Endothelial cell (in vitro differentiated cells): ENCODE measurements around the gene TCF20. TPM values are rescaled to one million over a fixed set of nuclear protein-coding genes. Genes with fewer than 3 reads are reported as not detected.

Experiments used
- DNase-seq: peaks from one replicate; pipeline ENCODE4 v3.0.0; 2021; ENCODE audit warnings: low spot score
- H3K27ac Mint-ChIP-seq: one replicate; pipeline ENCODE4 v1.8.0; 2021; ENCODE audit warnings: mixed read lengths, inconsistent platforms; ENCODE audit not compliant: unreplicated experiment
- H3K27me3 Mint-ChIP-seq: one replicate; pipeline ENCODE4 v1.8.0; 2021; ENCODE audit warnings: mild to moderate bottlenecking, moderate library complexity, mixed read lengths, inconsistent platforms; ENCODE audit not compliant: unreplicated experiment
- H3K36me3 Mint-ChIP-seq: one replicate; pipeline ENCODE4 v1.8.0; 2021; ENCODE audit warnings: mild to moderate bottlenecking, low read depth, mixed read lengths, inconsistent platforms; ENCODE audit not compliant: unreplicated experiment
- H3K4me1 Mint-ChIP-seq: one replicate; pipeline ENCODE4 v1.8.0; 2021; ENCODE audit warnings: mild to moderate bottlenecking, mixed read lengths, inconsistent platforms; ENCODE audit not compliant: unreplicated experiment
- H3K4me3 Mint-ChIP-seq: one replicate; pipeline ENCODE4 v1.8.0; 2021; ENCODE audit warnings: mild to moderate bottlenecking, mixed read lengths, inconsistent platforms; ENCODE audit not compliant: unreplicated experiment
- H3K9me3 Mint-ChIP-seq: one replicate; pipeline ENCODE4 v1.8.0; 2021; ENCODE audit warnings: mixed read lengths, inconsistent platforms; ENCODE audit not compliant: unreplicated experiment
- CTCF ChIP-seq: fragments of 200-600 bp; sonication (generic); IDR thresholded peaks from one replicate; pipeline ENCODE4 v1.5.0; 2021; ENCODE audit warnings: antibody characterized with exemption; ENCODE audit not compliant: unreplicated experiment
- total RNA-seq: library from RNA; stranded (reverse); fragmentation: NEBNext Ultra II Directional; extraction: Animal tissue kit (Norgen Biotek cat#: 25700); gene quantifications from one replicate; pipeline ENCODE4 v1.2.1, GENCODE V29; 2021; ENCODE audit not compliant: unreplicated experiment

TCF20 gene
- total RNA-seq, 1 donor from 2014 or later: 63.6 TPM

GRCh38 chr22:42289671-42290541 is 19.5 kb upstream of the TCF20 start:
- H3K27me3 Mint-ChIP-seq: peaks cover 7% of the 10 kb centered on the region
- DNase-seq: no peak
- no peaks in the 10 kb centered on the region for H3K36me3 Mint-ChIP-seq
- H3K9me3 Mint-ChIP-seq: no peaks in the 10 kb centered on the region
- no peak for TF ChIP-seq CTCF
- peaks cover 4% of the 10 kb centered on the region for H3K4me1 Mint-ChIP-seq
- no peak overlapping the region for H3K4me3 Mint-ChIP-seq
- no peak overlapping the region for H3K27ac Mint-ChIP-seq

GRCh38 chr22:42288791-42289190 is 18.3 kb upstream of the TCF20 start:
- H3K4me1 Mint-ChIP-seq: no peaks in the 10 kb centered on the region
- no peak overlapping the region for H3K27ac Mint-ChIP-seq

GRCh38 chr22:42287174-42287890 is 16.9 kb upstream of the TCF20 start:
- H3K27ac Mint-ChIP-seq: no peak overlapping the region
- no peaks in the 10 kb centered on the region for H3K36me3 Mint-ChIP-seq
- H3K9me3 Mint-ChIP-seq: no peaks in the 10 kb centered on the region
- H3K4me3 Mint-ChIP-seq: no peak overlapping the region
- TF ChIP-seq CTCF: no peak
- peaks cover 14% of the 10 kb centered on the region for H3K27me3 Mint-ChIP-seq
- peaks cover 3% of the 10 kb centered on the region for H3K4me1 Mint-ChIP-seq
- DNase-seq: no peak

More at GRCh38 chr22:42288791-42289190, 18.3 kb upstream of the TCF20 start:
- no peaks in the 10 kb centered on the region for H3K36me3 Mint-ChIP-seq
- H3K4me3 Mint-ChIP-seq: no peak overlapping the region
- DNase-seq: no peak
- no peaks in the 10 kb centered on the region for H3K9me3 Mint-ChIP-seq
- peaks cover 10% of the 10 kb centered on the region for H3K27me3 Mint-ChIP-seq
- no peak for TF ChIP-seq CTCF

- H3K4me3 Mint-ChIP-seq: no peak overlapping the region
- no peaks in the 10 kb centered on the region for H3K9me3 Mint-ChIP-seq
- H3K27ac Mint-ChIP-seq: no peak overlapping the region
- no peaks in the 10 kb centered on the region for H3K36me3 Mint-ChIP-seq
- H3K4me1 Mint-ChIP-seq: peaks cover 3% of the 10 kb centered on the region
- no peak for TF ChIP-seq CTCF
- H3K27me3 Mint-ChIP-seq: peaks cover 14% of the 10 kb centered on the region
- DNase-seq: no peak
Measured at GRCh38 chr22:42286205-42286604, 15.8 kb upstream of the TCF20 start.

GRCh38 chr22:42285604-42286003 is 15.2 kb upstream of the TCF20 start:
- DNase-seq: no peak
- Mint-ChIP-seq H3K27me3 (peaks cover 14% of the 10 kb centered on the region), H3K4me3 (no peak overlapping the region), H3K36me3 (no peaks in the 10 kb centered on the region), H3K9me3 (no peaks in the 10 kb centered on the region), H3K4me1 (peaks cover 3% of the 10 kb centered on the region), H3K27ac (no peak overlapping the region)
- TF ChIP-seq CTCF: no peak
